Epithelial cell of proximal tubule (primary cell): Measurements from ENCODE around the gene CACNA1D. TPM values are rescaled to one million over a fixed set of nuclear protein-coding genes. Genes with fewer than 3 reads are reported as not detected.

Experiments used
- DNase-seq: peaks from one replicate; pipeline ENCODE4 v3.0.0-alpha.2; 2011; ENCODE audit warnings: low read depth
- H3K4me3 ChIP-seq: 2 replicates; pipeline ENCODE4 v1.5.1; 2011; ENCODE audit warnings: low read depth, mild to moderate bottlenecking, low read length
- total RNA-seq: library from RNA; depleted of rRNA; stranded (reverse); fragments of >200 nt; gene quantifications from 2 replicates; pipeline ENCODE4 v1.2.3, GENCODE V29; 2015
- TF ChIP-seq, protein P1 (sequence below): conservative IDR thresholded peaks from 2 replicates; pipeline ENCODE4 v1.5.1; 2012; ENCODE audit warnings: low read depth, mild to moderate bottlenecking, low read length

CACNA1D gene
- total RNA-seq, 1 donor from 2014 or later: 1.9 TPM

DNA sequence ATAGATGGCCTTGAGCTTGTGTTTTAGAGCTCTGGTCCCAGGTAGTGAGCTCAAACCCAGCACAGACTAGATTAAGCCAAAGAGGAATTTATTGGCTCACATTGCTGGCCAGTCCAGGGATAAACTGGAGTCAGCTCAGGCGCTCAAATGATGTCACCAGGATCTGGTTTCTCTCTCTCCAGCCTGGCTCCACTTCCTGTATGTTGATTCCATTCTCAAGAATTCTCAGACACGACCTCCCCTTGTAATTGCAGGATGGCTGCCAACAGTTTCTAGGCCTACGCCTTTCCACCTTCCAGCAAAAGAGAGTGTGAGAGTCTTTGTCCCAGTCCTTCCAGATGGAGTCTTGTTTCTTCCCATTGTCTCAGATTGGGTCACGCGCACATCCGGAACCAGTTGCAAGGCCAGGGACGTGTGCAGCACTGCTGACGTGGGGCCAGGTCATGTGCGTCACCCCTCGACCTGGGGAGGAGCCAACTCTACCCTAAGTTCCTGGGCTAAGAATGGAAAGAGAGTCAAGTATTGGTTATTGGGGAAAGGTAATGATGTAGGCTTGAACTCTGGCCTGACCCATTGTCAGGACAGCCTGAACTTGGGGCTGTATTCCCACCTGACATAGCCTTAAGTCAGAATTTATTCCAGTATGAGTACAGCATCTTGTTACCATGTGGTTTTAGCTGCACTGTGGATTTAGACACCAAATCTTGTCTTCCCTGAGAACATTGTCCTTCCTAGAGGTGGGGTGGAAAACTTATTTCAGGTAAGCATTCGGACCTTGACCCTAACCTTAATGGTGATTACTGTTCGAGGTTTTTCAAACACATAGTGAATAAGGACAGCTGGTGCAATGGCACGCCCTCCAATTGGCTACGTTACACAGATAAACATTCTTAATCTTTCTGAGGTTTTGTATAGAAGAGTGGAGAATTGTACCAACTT is 31.6 kb downstream of the CACNA1D start:
- DNase-seq: no peak
- TF ChIP-seq, protein P1, sequence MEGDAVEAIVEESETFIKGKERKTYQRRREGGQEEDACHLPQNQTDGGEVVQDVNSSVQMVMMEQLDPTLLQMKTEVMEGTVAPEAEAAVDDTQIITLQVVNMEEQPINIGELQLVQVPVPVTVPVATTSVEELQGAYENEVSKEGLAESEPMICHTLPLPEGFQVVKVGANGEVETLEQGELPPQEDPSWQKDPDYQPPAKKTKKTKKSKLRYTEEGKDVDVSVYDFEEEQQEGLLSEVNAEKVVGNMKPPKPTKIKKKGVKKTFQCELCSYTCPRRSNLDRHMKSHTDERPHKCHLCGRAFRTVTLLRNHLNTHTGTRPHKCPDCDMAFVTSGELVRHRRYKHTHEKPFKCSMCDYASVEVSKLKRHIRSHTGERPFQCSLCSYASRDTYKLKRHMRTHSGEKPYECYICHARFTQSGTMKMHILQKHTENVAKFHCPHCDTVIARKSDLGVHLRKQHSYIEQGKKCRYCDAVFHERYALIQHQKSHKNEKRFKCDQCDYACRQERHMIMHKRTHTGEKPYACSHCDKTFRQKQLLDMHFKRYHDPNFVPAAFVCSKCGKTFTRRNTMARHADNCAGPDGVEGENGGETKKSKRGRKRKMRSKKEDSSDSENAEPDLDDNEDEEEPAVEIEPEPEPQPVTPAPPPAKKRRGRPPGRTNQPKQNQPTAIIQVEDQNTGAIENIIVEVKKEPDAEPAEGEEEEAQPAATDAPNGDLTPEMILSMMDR: no peak
- no peak overlapping the region for H3K4me3 ChIP-seq

DNA sequence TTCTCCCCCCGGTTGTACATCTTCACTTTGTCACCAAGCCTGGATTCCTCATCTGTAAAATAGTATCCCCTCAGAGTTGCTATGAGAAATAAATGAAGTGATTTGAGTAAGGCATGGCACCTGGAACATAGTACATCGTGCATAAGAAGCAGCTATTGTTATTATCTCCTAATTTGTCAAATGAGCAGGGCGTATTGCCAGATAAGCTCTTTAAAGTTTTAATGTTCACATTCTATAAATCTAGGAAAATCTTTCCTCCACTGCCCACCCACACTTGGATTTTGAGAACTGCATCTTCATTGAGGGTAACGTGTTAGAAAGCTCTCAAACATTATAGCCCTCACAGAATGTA is 32.3 kb downstream of the CACNA1D start:
- no peak overlapping the region for H3K4me3 ChIP-seq
- TF ChIP-seq, protein P1: no peak
- DNase-seq: no peak

DNA sequence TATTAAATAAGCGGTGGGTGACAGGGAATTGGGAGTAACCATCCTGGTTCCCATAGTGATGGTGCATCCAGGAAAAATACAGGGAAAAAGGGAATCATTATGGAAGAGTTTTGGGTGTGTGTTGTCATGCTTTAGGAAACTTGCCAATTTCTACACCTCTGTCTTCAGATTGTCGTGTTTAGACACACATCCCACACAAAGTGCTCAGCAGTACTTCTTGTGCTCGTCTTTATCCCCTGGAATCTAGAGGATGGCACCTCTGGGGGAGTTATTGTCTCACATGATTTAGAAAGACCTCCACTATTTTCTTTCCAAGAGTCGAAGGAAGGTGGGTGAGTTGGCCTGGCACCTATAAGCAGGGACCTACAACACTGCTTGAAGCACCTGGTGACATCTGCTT is 35.8 kb downstream of the CACNA1D start:
- TF ChIP-seq, protein P1: no peak
- no peak for DNase-seq

DNA sequence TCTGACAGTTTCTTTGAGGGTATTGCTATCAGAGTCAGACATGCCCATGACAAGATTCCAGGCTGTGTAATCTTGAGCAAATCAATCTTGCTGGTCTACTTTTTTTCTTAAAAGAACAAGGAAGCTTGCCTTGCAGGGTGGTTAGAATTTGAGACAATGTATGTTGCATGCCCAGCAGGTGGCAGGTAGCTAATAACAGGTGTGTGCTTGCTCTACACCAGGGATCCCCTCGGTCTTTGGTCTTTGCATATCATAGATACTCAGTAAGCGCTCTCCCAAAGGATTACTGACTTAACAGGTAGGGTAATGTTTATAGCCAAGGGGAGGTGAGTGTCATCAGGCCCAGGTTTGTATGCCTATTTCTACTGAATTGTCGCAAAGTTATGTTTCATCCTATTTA is 37.3 kb downstream of the CACNA1D start:
- DNase-seq: no peak
- H3K4me3 ChIP-seq: no peak overlapping the region
- TF ChIP-seq, protein P1: peak; percentile 31

More for the DNA sequence above, 35.8 kb downstream of the CACNA1D start:
- H3K4me3 ChIP-seq: no peak overlapping the region

GRCh38 chr3:53533472-53533871 is 39.1 kb downstream of the CACNA1D start:
- no peak overlapping the region for H3K4me3 ChIP-seq
- TF ChIP-seq, protein P1: no peak
- no peak for DNase-seq

GRCh38 chr3:53534216-53534615 is 39.8 kb downstream of the CACNA1D start:
- no peak overlapping the region for H3K4me3 ChIP-seq
- TF ChIP-seq, protein P1: no peak
- no peak for DNase-seq
